RWPE1 (cell line): ENCODE measurements around the gene PPP1R9A.
A peak's percentile ranks its signal among the peaks of the same experiment; 100 is the strongest.

ENCODE experiments used
- CTCF ChIA-PET: fragments of 350-600 bp; sonication (Branson Sonifier 250); formaldehyde crosslinking; extraction: SDS; loops from one replicate; lab custom pipeline; 2021; lab: Yijun Ruan, JAX
- POLR2A ChIA-PET: fragments of 400-600 bp; formaldehyde crosslinking; extraction: SDS; loops from one replicate; lab custom pipeline; 2020; ENCODE audit warnings: antibody characterized with exemption; ENCODE audit not compliant: low non-redundant PET; lab: Yijun Ruan, JAX
- DNase-seq: peaks from one replicate; pipeline ENCODE4 v3.0.0; 2012; ENCODE audit warnings: low spot score
- H3K27ac ChIP-seq: fragments of 450-650 bp; 2 replicates; pipeline ENCODE4 v1.5.1; 2017
- TF ChIP-seq, protein P1 (sequence below): fragments of 450-650 bp; conservative IDR thresholded peaks from 2 replicates; pipeline ENCODE4 v1.5.1; 2017; ENCODE audit warnings: low read depth, mild to moderate bottlenecking

Gene PPP1R9A

DNA sequence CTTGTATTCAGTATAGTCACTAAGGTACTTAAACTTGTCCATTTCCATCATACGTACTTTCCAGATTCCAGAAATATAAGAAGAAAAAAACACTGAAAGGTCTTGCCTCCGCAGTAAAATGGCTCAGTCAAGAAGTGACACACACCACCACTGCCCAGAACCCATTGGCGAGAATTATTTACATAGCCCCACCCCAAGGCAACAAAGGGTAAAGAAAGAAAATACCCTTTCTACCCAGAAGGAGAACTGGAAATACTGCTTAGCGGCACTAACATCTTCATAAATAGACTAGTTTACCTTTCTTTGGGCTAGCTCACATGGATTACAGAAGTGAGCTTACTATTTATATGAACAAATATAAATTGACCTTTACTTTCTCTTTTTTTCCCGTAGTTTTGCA is 194.0 kb downstream of the PPP1R9A start:
- CTCF ChIA-PET = no interaction called here
- DNase-seq = no peak
- POLR2A ChIA-PET = no interaction called here
- no peak overlapping the region for H3K27ac ChIP-seq
- TF ChIP-seq, protein P1, sequence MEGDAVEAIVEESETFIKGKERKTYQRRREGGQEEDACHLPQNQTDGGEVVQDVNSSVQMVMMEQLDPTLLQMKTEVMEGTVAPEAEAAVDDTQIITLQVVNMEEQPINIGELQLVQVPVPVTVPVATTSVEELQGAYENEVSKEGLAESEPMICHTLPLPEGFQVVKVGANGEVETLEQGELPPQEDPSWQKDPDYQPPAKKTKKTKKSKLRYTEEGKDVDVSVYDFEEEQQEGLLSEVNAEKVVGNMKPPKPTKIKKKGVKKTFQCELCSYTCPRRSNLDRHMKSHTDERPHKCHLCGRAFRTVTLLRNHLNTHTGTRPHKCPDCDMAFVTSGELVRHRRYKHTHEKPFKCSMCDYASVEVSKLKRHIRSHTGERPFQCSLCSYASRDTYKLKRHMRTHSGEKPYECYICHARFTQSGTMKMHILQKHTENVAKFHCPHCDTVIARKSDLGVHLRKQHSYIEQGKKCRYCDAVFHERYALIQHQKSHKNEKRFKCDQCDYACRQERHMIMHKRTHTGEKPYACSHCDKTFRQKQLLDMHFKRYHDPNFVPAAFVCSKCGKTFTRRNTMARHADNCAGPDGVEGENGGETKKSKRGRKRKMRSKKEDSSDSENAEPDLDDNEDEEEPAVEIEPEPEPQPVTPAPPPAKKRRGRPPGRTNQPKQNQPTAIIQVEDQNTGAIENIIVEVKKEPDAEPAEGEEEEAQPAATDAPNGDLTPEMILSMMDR = no peak

DNA sequence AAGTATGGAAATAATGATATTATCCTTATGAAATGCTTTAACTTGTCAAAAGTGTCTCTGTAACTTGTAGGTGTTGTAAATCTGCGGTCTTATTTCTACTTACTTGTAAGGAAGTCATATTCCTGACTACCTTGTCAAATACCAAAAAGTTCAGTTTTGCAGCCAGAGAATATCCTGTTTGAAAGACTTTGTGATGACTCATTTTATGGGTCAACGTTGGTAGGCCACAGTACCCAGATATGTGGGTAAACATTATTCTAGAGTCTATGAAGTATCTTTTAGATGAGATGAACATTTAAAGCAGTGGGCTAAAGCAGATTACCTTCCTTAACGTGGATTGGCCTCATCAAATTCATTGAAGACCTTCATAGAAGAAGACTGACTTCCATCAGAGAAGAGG is 195.3 kb downstream of the PPP1R9A start:
- CTCF ChIA-PET = no interaction called here
- POLR2A ChIA-PET = no interaction called here
- H3K27ac ChIP-seq = no peak overlapping the region
- TF ChIP-seq, protein P1 = no peak
- no peak for DNase-seq

DNA sequence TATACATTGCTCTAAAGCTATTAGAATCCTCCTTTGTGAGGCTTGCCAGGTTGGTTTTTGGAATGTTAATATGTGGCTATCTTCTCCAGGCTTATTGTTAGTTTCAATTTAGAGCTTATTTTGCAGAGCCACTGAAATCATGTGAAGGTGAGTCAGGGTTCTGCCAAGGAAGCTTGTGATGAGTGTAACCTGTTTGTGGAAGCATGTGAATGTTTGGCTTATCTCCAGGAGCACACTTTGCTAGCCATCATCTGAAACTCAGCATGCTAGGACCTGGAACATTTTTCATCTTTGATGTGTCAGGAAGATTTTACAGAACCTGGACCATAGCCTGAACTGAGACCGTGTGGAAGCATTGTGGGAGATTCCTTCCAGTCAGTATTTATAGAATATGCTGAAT is 197.3 kb downstream of the PPP1R9A start:
- ChIA-PET POLR2A (no interaction called here), CTCF (no interaction called here)
- TF ChIP-seq, protein P1 = no peak
- peak; percentile 12 for DNase-seq
- no peak overlapping the region for H3K27ac ChIP-seq

DNA sequence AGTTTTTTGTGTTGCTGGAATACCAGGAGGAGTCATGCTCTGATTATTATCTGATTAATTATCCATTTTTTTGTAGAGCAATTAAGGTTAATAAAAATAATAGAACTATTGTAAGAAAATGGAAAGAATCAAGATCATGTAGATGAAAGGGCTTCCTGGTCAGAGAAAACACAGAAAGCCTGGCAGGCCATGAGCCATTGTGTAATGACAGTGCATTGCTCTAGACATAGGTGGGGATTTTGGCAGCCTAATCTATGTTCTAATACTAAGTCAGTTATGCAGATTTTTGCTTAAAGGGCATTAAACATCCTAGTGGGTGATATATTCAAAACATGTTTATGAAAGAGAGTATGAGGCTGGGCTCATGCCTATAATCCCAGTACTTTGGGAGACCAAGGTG is 198.2 kb downstream of the PPP1R9A start:
- ChIA-PET CTCF (no interaction called here), POLR2A (no interaction called here)
- TF ChIP-seq, protein P1 = no peak
- DNase-seq = no peak
- no peak overlapping the region for H3K27ac ChIP-seq

DNA sequence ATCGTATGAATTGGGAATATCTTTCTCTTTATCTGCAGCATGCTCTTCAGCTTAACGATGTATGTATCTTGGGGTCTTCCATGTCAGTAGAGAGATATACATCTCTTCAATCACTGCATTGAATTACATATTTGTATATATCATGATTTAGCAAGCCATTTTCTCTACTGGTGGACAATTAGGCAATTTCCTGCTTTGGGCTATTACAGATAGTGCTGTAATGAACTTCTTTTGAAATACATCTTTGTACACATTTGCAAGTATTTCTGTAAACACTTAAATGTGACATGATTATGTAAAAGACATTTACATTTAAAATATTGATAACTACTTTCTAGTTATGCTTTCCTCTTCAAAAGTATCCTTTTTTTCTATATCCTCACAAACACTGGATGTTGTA is 199.0 kb downstream of the PPP1R9A start:
- POLR2A ChIA-PET = no interaction called here
- CTCF ChIA-PET = no interaction called here
- DNase-seq = no peak
- TF ChIP-seq, protein P1 = no peak
- H3K27ac ChIP-seq = no peak overlapping the region

DNA sequence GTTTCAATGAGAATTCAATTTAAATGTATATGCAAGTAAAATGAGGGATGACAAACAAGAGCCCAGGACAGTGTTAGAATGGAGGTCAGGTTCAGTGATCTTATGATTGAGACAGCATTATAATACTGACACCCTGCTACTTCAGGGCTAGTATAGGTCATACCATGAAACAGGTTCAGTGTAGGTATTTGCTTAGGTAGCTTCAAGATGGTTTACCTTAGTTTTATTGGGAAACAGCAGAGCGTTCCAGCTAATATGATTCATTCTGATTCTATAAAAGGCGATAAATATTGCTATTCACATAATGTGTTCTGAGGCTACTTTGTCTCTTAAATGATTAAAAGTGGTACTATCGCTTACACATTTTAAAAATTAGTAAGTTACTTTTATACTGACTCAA is 203.3 kb downstream of the PPP1R9A start:
- CTCF ChIA-PET = no interaction called here

More for the DNA sequence above, 203.3 kb downstream of the PPP1R9A start:
- POLR2A ChIA-PET = no interaction called here
- no peak overlapping the region for H3K27ac ChIP-seq
- TF ChIP-seq, protein P1 = no peak
- no peak for DNase-seq
